Measurements from ENCODE around the gene SIRT3.

DNA sequence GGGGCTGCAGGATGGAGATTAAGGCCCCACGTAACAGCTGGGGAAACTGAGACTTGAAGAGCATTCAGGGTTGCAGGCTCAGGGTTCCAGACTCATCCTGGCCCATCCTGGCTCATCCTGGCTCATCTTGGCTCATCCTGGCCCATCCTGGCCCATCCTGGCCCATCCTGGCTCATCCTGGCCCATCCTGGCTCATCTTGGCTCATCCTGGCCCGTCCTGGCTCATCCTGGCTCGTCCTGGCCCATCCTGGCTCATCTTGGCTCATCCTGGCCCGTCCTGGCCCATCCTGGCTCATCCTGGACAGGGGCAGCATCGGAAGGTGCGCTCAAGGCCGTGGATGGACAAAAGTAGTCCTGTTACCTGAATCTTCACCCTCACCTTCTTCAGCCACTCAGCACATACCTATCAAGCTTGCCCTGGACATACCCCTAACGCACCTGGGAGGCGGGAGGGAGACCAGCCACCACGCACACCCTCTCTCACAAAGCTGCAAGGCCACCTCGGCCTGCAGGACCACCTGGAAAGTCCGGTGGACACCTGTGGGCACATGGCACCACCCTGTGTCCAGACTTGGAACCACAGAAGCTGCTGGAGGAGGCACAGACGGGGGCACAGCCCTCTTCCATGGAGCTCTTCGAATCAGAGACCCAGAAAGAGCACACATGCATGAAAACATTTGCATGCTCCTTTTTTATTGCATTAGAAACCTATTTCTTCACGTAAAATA is 21.8 kb upstream of the SIRT3 start:
- TF ChIP-seq, protein P1, sequence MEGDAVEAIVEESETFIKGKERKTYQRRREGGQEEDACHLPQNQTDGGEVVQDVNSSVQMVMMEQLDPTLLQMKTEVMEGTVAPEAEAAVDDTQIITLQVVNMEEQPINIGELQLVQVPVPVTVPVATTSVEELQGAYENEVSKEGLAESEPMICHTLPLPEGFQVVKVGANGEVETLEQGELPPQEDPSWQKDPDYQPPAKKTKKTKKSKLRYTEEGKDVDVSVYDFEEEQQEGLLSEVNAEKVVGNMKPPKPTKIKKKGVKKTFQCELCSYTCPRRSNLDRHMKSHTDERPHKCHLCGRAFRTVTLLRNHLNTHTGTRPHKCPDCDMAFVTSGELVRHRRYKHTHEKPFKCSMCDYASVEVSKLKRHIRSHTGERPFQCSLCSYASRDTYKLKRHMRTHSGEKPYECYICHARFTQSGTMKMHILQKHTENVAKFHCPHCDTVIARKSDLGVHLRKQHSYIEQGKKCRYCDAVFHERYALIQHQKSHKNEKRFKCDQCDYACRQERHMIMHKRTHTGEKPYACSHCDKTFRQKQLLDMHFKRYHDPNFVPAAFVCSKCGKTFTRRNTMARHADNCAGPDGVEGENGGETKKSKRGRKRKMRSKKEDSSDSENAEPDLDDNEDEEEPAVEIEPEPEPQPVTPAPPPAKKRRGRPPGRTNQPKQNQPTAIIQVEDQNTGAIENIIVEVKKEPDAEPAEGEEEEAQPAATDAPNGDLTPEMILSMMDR (IDR thresholded peaks at IDR 0.05): peak in 2 of 4 donors; percentile 7 to 21
- no peak for TF ChIP-seq POLR2A (IDR thresholded peaks at IDR 0.05)
